NCI-H82 treated with DMSO at 0.1 percent for 48 hours (cell line): ENCODE results near the gene KYNU.
A peak's percentile ranks its signal among the peaks of the same experiment; 100 is the strongest.

ENCODE experiments used
- DNase-seq: peaks from one replicate; lab custom pipeline; 2025; ENCODE audit not compliant: unreplicated experiment; lab: John Stamatoyannopoulos, UW

Gene KYNU

GRCh38 chr2:142954493-142954892 is 77.0 kb downstream of the KYNU start:
- DNase-seq = no peak

DNA sequence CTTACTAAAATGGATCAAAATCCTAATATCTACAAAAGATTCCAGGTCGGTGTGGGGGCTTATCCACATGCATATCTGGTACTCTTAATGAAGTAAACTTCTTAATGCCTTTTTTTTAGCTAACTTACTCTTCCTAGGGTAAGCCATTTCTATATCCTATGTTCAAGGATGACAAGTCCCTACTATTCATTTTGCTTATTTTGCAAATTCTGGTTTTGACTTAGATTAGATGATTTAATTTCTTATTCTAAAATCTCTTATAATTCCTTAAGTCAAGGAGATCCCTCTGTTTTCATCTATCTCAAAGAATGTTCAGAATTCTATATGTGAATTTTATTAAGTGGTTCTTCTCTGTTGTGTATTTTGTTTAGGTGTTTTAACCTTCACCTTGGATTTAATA is 79.7 kb downstream of the KYNU start:
- no peak for DNase-seq

DNA sequence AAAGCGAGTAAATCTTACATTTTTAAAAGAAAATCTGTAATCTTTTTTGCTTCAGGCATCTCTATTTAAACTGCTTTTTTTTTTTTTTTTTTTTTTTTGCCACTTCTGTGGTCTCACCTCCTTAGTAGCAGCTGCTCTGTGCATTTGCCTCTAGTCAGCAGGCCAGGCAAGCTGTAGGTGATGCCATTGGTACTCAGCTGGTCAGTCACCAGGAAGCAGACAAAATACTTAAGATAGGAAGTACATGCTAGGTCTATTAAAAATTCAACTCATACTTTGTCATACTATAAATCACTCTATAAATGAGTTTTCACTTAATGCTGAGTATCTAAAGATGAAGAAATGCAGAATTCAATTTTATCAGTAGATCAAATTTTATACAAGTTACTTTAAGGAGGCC is 83.7 kb downstream of the KYNU start:
- DNase-seq = no peak

GRCh38 chr2:142965443-142965842 is 88.0 kb downstream of the KYNU start:
- no peak for DNase-seq

DNA sequence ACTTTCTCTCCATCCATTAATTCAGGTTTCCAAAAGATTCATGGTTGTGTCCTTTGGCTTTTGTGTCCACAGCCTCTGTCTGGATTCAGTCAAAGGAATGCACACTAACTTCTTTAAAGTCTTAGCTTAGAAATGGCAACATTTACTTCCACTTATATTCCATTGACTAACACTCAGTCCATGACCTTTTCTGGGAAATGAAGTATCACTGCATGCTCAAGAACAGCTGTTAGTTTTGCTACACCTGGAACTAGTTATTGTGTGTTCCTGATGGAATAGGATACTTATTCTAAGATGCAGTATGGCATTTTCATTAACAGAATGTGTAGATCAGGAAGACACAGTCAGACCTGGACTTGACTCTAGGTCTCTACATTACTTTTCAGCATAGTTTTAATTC is 88.8 kb downstream of the KYNU start:
- DNase-seq = no peak

DNA sequence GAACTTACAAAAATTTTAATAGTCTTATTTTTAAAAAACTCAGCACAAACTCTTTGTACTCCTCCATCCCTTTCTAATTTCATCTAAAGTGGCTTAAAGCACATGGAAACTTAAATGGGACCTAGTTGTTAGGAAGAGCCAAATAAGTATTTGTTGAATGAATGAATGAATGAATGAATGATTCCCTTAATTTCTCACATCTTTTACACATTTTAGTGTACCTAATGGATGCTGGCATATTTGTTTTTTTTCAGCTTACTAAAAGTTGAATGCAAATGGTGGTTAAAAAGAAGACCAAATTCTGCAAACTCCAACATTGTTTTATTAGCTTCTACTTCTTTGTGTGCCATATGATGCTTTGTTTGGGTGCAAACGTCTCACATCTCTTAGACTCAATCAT is 89.6 kb downstream of the KYNU start:
- no peak for DNase-seq

DNA sequence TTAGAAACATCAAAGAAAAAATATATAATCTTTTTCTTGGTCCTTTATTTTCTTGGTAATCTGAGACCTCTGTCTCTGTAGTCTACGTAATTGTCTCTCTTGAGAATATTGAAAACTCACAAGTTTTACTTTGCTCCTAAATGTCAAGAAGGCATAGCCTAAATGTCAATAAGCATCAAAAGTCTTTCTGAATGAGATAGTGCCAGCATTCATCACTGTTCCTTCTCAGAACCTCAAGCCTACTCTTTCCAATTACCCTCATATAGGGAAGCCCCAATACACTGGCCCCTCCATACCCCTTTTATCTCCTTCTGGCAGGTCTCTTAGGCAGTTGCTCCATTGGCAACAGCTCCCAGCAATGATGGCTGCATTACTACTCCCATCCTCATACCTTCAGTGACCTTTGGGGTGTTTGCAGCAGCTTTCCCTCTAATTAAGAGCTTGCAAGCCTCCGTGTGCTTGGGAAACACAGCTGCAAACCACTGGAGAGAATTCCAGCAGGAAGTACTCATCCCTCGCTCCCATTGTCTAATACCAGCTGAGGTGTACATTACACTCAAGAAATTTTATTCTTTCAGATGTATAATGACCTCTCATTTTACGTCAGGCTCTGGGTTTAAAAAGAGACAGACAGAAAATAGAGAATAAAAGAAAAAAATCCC is 95.8 kb downstream of the KYNU start:
- DNase-seq = no peak

GRCh38 chr2:142973822-142974207 is 96.4 kb downstream of the KYNU start:
- DNase-seq = no peak

- no peak for DNase-seq
Observed at GRCh38 chr2:142974288-142975024, 97.0 kb downstream of the KYNU start.

- DNase-seq = no peak
Observed at GRCh38 chr2:142975239-142975638, 97.8 kb downstream of the KYNU start.

GRCh38 chr2:142980246-142981068 is 103.0 kb downstream of the KYNU start:
- peak; percentile 3 for DNase-seq

GRCh38 chr2:142981069-142981378 is 103.6 kb downstream of the KYNU start:
- no peak for DNase-seq

DNA sequence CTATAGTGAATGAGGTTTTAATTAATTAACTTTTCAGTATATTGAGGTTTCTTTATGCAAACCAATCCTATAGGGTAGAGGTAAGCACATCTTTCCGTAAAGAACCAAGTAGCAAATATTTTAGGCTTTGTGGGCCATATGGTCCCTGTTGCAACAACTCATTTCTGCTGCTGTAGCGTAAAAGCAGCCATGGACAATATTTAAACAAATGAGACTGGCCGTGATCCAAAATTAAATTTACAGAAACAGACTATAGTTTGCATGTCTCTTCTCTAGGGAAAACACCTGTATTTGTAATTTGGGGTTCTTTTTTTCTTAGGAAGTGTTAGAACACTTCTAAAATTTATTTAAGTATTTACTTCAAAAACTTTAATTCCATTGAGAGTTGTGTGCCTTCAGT is 104.3 kb downstream of the KYNU start:
- no peak for DNase-seq

DNA sequence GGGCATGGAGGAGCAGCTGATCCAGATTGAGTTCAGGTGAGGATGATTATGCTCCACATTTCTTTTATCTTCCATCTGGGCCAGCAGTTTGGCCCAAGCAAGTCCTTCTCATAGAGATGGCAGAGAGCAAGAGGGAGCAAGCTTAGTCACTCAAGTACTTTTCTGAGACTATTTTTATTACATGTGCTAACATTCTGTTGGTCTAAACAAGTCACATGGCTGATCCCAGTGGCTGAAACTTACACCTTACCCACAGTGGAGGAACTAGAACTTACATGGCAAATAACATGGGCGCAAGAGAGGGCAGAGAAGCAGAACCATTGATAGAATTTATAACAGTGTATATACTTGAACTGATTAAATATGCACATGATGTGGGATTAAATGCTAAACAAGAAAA is 105.7 kb downstream of the KYNU start:
- DNase-seq = no peak

- no peak for DNase-seq
Observed at GRCh38 chr2:142984657-142985056, 107.2 kb downstream of the KYNU start.

DNA sequence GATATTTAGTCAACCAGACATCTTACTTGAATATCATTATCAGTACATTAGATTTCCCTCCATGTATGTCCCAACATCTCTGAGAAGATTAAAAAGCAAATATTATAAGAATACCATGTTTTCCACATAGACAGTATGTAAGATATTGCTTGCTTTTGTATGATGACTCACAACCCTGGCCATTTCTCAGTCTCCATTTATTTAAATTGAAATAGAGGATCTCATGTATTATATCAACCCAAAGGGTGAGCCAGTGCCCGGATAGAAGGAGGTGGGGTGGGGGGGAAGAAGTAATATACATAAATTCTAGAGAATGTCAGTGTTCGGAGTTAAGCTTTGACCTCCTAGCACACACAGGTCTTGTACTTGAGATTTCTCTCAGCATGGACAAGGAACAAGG is 109.6 kb downstream of the KYNU start:
- DNase-seq = no peak

- peak; percentile 41 for DNase-seq
Observed at GRCh38 chr2:142989273-142990204, 112.1 kb downstream of the KYNU start.

DNA sequence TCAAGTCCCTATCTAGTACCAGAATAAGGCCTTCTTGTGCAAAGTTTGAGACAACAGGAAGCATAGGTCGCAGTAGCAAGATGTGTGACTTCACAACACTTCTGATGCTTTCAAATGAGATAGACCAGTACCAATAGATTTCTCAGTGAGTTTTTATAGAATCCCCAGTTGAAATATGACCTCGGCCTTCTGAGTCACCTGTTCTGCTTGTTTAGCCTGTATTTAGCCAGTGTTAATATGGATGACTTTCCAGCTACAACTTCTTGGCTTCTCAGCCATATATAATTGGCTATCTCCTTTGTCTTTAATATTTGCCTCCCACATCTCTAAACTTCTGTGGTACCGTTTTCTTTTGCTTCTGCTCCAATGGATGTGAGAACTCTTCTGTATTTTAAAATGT is 113.8 kb downstream of the KYNU start:
- DNase-seq = no peak

DNA sequence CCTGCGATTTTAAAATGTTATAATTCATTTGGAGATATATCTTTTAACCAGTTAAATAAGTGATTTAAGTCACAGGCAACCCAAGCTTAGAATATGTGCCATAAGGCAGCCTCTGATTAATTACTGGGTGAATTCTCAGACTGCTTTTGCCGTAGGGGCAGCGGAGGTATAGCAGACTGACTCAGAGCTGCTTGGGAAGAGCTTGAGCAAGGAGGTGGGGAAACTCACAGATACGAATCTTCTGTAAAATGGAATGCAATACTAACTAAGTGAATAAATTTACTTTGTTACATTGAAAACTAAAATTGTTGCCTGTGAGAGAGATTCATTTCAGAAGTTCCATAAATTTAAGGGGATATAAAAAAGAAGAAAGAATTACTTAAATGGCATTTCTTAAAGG is 115.4 kb downstream of the KYNU start:
- DNase-seq = no peak

- DNase-seq = no peak
Observed at GRCh38 chr2:142993771-142994170, 116.3 kb downstream of the KYNU start.

- no peak for DNase-seq
Observed at GRCh38 chr2:142994665-142995064, 117.2 kb downstream of the KYNU start.
